Left ventricle myocardium inferior (tissue), 1 donor: ENCODE data around the gene NT5DC1. TPM values are rescaled to one million over a fixed set of nuclear protein-coding genes. Genes with fewer than 3 reads are reported as not detected.

ENCODE experiments used
- DNase-seq: peaks from one replicate; pipeline ENCODE4 v3.0.0-alpha.2; 2020
- H3K27ac ChIP-seq: fragments of 200-600 bp; replicated peaks from 2 replicates; pipeline ENCODE4 v1.8.0; 2021
- H3K27me3 ChIP-seq: fragments of 200-600 bp; 2 replicates; pipeline ENCODE4 v1.8.0; 2021; ENCODE audit warnings: low read depth
- H3K36me3 ChIP-seq: fragments of 200-600 bp; 2 replicates; pipeline ENCODE4 v1.8.0; 2021
- H3K4me1 ChIP-seq: fragments of 200-600 bp; 2 replicates; pipeline ENCODE4 v1.8.0; 2021
- H3K4me3 ChIP-seq: fragments of 200-600 bp; 2 replicates; pipeline ENCODE4 v1.8.0; 2021; ENCODE audit warnings: mild to moderate bottlenecking, moderate library complexity
- H3K9me3 ChIP-seq: fragments of 200-600 bp; replicated peaks from 2 replicates; pipeline ENCODE4 v1.8.0; 2021
- CTCF ChIP-seq: fragments of 200-600 bp; IDR thresholded peaks from 2 replicates; pipeline ENCODE4 v1.8.0; 2021; ENCODE audit warnings: antibody characterized with exemption, mild to moderate bottlenecking, borderline replicate concordance
- intact Hi-C: fragments of 100-400 bp; cut with micrococcal nuclease; formaldehyde crosslinking; loops from one replicate; pipeline ENCODE4 v1.11.0; 2022
- total RNA-seq: library from RNA; stranded (reverse); fragmentation: NEBNext Ultra II Directional; extraction: Animal tissue kit (Norgen Biotek cat#: 25700); gene quantifications from one replicate; pipeline ENCODE4 v1.2.1, GENCODE V29; 2021
- donor health status: DM: no; HTN: yes; CAD: no; lungs with severe emphysema.

Gene NT5DC1
- total RNA-seq, 1 donor from 2014 or later: 64.3 TPM

GRCh38 chr6:116244284-116244683, 143.6 kb downstream of the NT5DC1 start:
- no peak for TF ChIP-seq CTCF
- intact Hi-C loops: no loop called here
- Histone ChIP-seq H3K4me3 (no peak overlapping the region), H3K27me3 (no peaks in the 10 kb centered on the region), H3K9me3 (no peaks in the 10 kb centered on the region), H3K27ac (peak overlapping the region; percentile 4), H3K36me3 (peaks cover 3% of the 10 kb centered on the region), H3K4me1 (peaks cover 34% of the 10 kb centered on the region)
- DNase-seq: no peak

GRCh38 chr6:116246089-116246488, 145.4 kb downstream of the NT5DC1 start:
- DNase-seq: no peak
- no peaks in the 10 kb centered on the region for H3K36me3 ChIP-seq
- peaks cover 52% of the 10 kb centered on the region for H3K4me1 ChIP-seq
- TF ChIP-seq CTCF: no peak
- intact Hi-C loops: no loop called here
- no peaks in the 10 kb centered on the region for H3K9me3 ChIP-seq
- H3K27me3 ChIP-seq: no peaks in the 10 kb centered on the region
- peak overlapping the region; percentile 73 for H3K27ac ChIP-seq
- H3K4me3 ChIP-seq: no peak overlapping the region

GRCh38 chr6:116247285-116247684, 146.6 kb downstream of the NT5DC1 start:
- DNase-seq: no peak
- no peaks in the 10 kb centered on the region for H3K36me3 ChIP-seq
- H3K4me1 ChIP-seq: peaks cover 64% of the 10 kb centered on the region
- H3K9me3 ChIP-seq: no peaks in the 10 kb centered on the region
- intact Hi-C loops: no loop called here
- peak overlapping the region; percentile 73 for H3K27ac ChIP-seq
- no peaks in the 10 kb centered on the region for H3K27me3 ChIP-seq
- no peak for TF ChIP-seq CTCF
- no peak overlapping the region for H3K4me3 ChIP-seq

- peak overlapping the region; percentile 73 for H3K27ac ChIP-seq
- no peak for DNase-seq
- TF ChIP-seq CTCF: no peak
- no peaks in the 10 kb centered on the region for H3K9me3 ChIP-seq
- H3K4me1 ChIP-seq: peaks cover 77% of the 10 kb centered on the region
- H3K36me3 ChIP-seq: no peaks in the 10 kb centered on the region
- H3K27me3 ChIP-seq: no peaks in the 10 kb centered on the region
- intact Hi-C loops: no loop called here
- H3K4me3 ChIP-seq: no peak overlapping the region
Measured at GRCh38 chr6:116248577-116248976, 147.9 kb downstream of the NT5DC1 start.

- no peak for DNase-seq
- Histone ChIP-seq H3K27me3 (no peaks in the 10 kb centered on the region), H3K4me3 (peak overlapping the region; percentile 92), H3K36me3 (no peaks in the 10 kb centered on the region), H3K9me3 (no peaks in the 10 kb centered on the region), H3K4me1 (peaks cover 86% of the 10 kb centered on the region), H3K27ac (peak overlapping the region; percentile 90)
- intact Hi-C loops: no loop called here
- no peak for TF ChIP-seq CTCF
Measured at GRCh38 chr6:116251568-116252384, 151.1 kb downstream of the NT5DC1 start.
